ENCODE measurements around the gene TP53I11.

Gene TP53I11

DNA sequence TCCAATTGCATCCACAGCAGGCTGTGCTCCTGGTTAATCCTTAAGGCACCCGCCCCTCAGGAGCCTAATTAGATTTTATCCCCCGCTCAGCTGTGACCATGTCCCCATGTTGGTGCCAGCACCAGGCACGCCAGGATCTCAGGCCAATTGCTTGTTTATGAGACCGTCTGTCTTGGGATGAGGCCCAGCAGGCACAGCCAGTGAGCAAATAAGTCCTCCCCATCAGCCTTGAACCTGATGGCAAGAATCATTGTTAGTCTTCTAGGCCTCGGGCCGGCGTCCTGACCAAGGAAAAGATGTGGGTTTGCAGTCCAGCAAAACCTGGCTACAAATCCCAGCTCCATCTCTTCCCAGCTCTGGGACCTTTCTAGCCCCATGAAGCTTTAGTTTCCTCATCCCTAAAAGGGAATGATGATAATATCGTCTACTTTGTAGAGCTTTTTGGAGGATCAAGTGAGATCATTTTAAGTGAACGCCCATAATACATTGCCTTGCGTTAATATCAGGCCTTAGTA lies 57.3 kb downstream of the TP53I11 start:
- Histone ChIP-seq H3K27ac (ENCODE audit: low read length, poor library complexity, severe bottlenecking) (no peak overlapping the region), H3K27me3 (ENCODE audit: control insufficient read depth in 1 of 2, insufficient read depth in 1 of 2, low read length in 2 of 2) (peaks cover 64 to 79% of the 10 kb centered on the region in 2 experiments), H3K4me2 (ENCODE audit: low read length, poor library complexity, severe bottlenecking) (no peak overlapping the region), H4K8ac (ENCODE audit: low read length) (no peak overlapping the region), H3K9me3 (ENCODE audit: control insufficient read depth, low read length) (peaks cover 3% of the 10 kb centered on the region), H3K18ac (ENCODE audit: low read depth in 1 of 2, low read length in 2 of 2) (no peak overlapping the region), H2AK5ac (ENCODE audit: low read length, severe bottlenecking) (no peak overlapping the region), H2BK15ac (ENCODE audit: low read depth, poor library complexity, severe bottlenecking) (no peak overlapping the region), H3K36me3 (ENCODE audit: control insufficient read depth in 1 of 2, insufficient read depth in 2 of 2, low read depth in 1 of 2, low read length in 2 of 2) (no peaks in the 10 kb centered on the region), H2AFZ (ENCODE audit: low read depth, low read length) (no peak overlapping the region), H3K23ac (ENCODE audit: low read length in 2 of 2) (no peak overlapping the region), H3K4ac (ENCODE audit: low read depth in 1 of 2, low read length in 2 of 2) (no peak overlapping the region), H2BK5ac (ENCODE audit: low read depth, low read length, poor library complexity, severe bottlenecking) (no peak overlapping the region), H3K4me1 (ENCODE audit: control insufficient read depth, insufficient read depth, low read depth, low read length) (peaks cover 3% of the 10 kb centered on the region), H3K4me3 (ENCODE audit: insufficient read depth in 1 of 2, low read depth in 1 of 2, low read length in 2 of 2) (no peak overlapping the region), H2BK120ac (ENCODE audit: low read depth, low read length) (no peak overlapping the region), H3K14ac (ENCODE audit: low read length in 2 of 2) (no peak overlapping the region), H2BK12ac (ENCODE audit: low read length in 2 of 2) (no peak overlapping the region), H3K9ac (ENCODE audit: low read length) (peak overlapping the region; percentile 3), H3K79me1 (replicated peaks; ENCODE audit: low read length, poor library complexity, severe bottlenecking) (no peaks in the 10 kb centered on the region), H4K91ac (ENCODE audit: low read length) (no peak overlapping the region)
- WGBS = 78% methylated on average over 10 of the region's 10 CpGs
- no peak for DNase-seq

DNA sequence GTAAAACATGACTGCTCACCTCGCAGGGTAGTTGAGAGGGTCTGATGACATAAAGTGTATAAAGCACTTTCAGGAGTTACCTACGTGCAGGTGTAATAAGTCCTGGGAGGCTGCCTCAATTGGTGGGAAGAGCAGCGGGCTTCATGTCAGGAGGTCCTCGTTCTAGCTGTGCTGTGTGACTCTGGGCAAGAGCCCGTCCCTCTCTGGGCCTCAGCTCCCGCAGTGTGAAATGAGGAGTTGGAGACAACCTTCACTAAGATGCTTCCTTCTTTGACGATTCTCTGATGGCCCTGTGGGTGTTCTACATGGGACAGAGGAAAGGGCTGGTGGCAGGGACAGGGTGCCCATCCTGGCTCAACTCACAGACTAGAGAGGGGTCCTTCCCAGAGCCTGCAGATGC lies 57.8 kb downstream of the TP53I11 start:
- WGBS = 88% methylated on average over 7 of the region's 7 CpGs
- H3K36me3 ChIP-seq (ENCODE audit: control insufficient read depth in 1 of 2, insufficient read depth in 2 of 2, low read depth in 1 of 2, low read length in 2 of 2) = no peaks in the 10 kb centered on the region
- H4K91ac ChIP-seq (ENCODE audit: low read length) = no peak overlapping the region
- no peak overlapping the region for H3K23ac ChIP-seq (ENCODE audit: low read length in 2 of 2)
- H3K4me1 ChIP-seq (ENCODE audit: control insufficient read depth, insufficient read depth, low read depth, low read length) = peaks cover 3% of the 10 kb centered on the region
- no peak overlapping the region for H3K18ac ChIP-seq (ENCODE audit: low read depth in 1 of 2, low read length in 2 of 2)
- H2AFZ ChIP-seq (ENCODE audit: low read depth, low read length) = no peak overlapping the region
- DNase-seq = no peak
- H3K79me1 ChIP-seq (replicated peaks; ENCODE audit: low read length, poor library complexity, severe bottlenecking) = no peaks in the 10 kb centered on the region
- no peak overlapping the region for H2BK15ac ChIP-seq (ENCODE audit: low read depth, poor library complexity, severe bottlenecking)
- no peak overlapping the region for H3K9ac ChIP-seq (ENCODE audit: low read length)
- no peak overlapping the region for H3K4me3 ChIP-seq (ENCODE audit: insufficient read depth in 1 of 2, low read depth in 1 of 2, low read length in 2 of 2)
- no peak overlapping the region for H3K27ac ChIP-seq (ENCODE audit: low read length, poor library complexity, severe bottlenecking)
- H3K9me3 ChIP-seq (ENCODE audit: control insufficient read depth, low read length) = no peaks in the 10 kb centered on the region
- H3K14ac ChIP-seq (ENCODE audit: low read length in 2 of 2) = no peak overlapping the region
- H2BK12ac ChIP-seq (ENCODE audit: low read length in 2 of 2) = no peak overlapping the region
- no peak overlapping the region for H3K4me2 ChIP-seq (ENCODE audit: low read length, poor library complexity, severe bottlenecking)
- peaks cover 60 to 75% of the 10 kb centered on the region in 2 experiments for H3K27me3 ChIP-seq (ENCODE audit: control insufficient read depth in 1 of 2, insufficient read depth in 1 of 2, low read length in 2 of 2)
- H2BK5ac ChIP-seq (ENCODE audit: low read depth, low read length, poor library complexity, severe bottlenecking) = no peak overlapping the region
- no peak overlapping the region for H4K8ac ChIP-seq (ENCODE audit: low read length)
- no peak overlapping the region for H3K4ac ChIP-seq (ENCODE audit: low read depth in 1 of 2, low read length in 2 of 2)
- H2BK120ac ChIP-seq (ENCODE audit: low read depth, low read length) = no peak overlapping the region
- H2AK5ac ChIP-seq (ENCODE audit: low read length, severe bottlenecking) = no peak overlapping the region

- Histone ChIP-seq H3K4me3 (ENCODE audit: insufficient read depth in 1 of 2, low read depth in 1 of 2, low read length in 2 of 2) (no peak overlapping the region), H2BK120ac (ENCODE audit: low read depth, low read length) (no peak overlapping the region), H4K91ac (ENCODE audit: low read length) (no peak overlapping the region), H3K27me3 (ENCODE audit: control insufficient read depth in 1 of 2, insufficient read depth in 1 of 2, low read length in 2 of 2) (peaks cover 48 to 51% of the 10 kb centered on the region in 2 experiments), H3K9ac (ENCODE audit: low read length) (no peak overlapping the region), H3K79me1 (replicated peaks; ENCODE audit: low read length, poor library complexity, severe bottlenecking) (no peaks in the 10 kb centered on the region), H2BK5ac (ENCODE audit: low read depth, low read length, poor library complexity, severe bottlenecking) (no peak overlapping the region), H3K23ac (ENCODE audit: low read length in 2 of 2) (no peak overlapping the region), H2BK12ac (ENCODE audit: low read length in 2 of 2) (no peak overlapping the region), H2AK5ac (ENCODE audit: low read length, severe bottlenecking) (no peak overlapping the region), H3K4me1 (ENCODE audit: control insufficient read depth, insufficient read depth, low read depth, low read length) (peaks cover 3% of the 10 kb centered on the region), H3K27ac (ENCODE audit: low read length, poor library complexity, severe bottlenecking) (no peak overlapping the region), H3K18ac (ENCODE audit: low read depth in 1 of 2, low read length in 2 of 2) (no peak overlapping the region), H2BK15ac (ENCODE audit: low read depth, poor library complexity, severe bottlenecking) (peak overlapping the region; percentile 8), H3K9me3 (ENCODE audit: control insufficient read depth, low read length) (no peaks in the 10 kb centered on the region), H3K14ac (ENCODE audit: low read length in 2 of 2) (no peak overlapping the region), H2AFZ (ENCODE audit: low read depth, low read length) (no peak overlapping the region), H3K36me3 (ENCODE audit: control insufficient read depth in 1 of 2, insufficient read depth in 2 of 2, low read depth in 1 of 2, low read length in 2 of 2) (no peaks in the 10 kb centered on the region), H3K4ac (ENCODE audit: low read depth in 1 of 2, low read length in 2 of 2) (no peak overlapping the region), H3K4me2 (ENCODE audit: low read length, poor library complexity, severe bottlenecking) (no peak overlapping the region), H4K8ac (ENCODE audit: low read length) (no peak overlapping the region)
- DNase-seq = no peak
- WGBS = 97% methylated on average over 1 of the region's 1 CpG
These were observed 61.4 kb downstream of the TP53I11 start for GRCh38 chr11:44889266-44889665.

DNA sequence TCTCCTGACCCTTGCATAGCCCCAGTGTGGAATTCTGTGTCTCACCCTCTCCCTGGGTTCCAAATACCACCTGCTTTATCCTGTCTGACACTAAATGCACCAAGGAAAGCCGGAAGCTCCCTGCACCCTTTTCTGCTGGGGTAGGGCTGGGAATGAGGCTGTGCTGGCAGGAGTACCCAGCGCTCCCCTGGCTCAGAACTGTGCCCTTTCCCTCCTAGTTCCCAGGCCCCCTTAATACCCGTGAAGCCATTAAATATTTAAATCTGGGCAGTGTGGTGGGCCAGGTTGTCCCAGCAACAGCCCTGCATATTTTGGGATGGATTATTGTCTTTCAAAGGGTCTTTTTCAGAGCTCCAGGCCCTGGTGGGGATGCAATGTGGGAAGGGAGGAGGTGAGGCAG lies 63.0 kb downstream of the TP53I11 start:
- no peak overlapping the region for H2BK5ac ChIP-seq (ENCODE audit: low read depth, low read length, poor library complexity, severe bottlenecking)
- no peak overlapping the region for H2BK12ac ChIP-seq (ENCODE audit: low read length in 2 of 2)
- H3K14ac ChIP-seq (ENCODE audit: low read length in 2 of 2) = no peak overlapping the region
- H3K4ac ChIP-seq (ENCODE audit: low read depth in 1 of 2, low read length in 2 of 2) = no peak overlapping the region
- H3K36me3 ChIP-seq (ENCODE audit: control insufficient read depth in 1 of 2, insufficient read depth in 2 of 2, low read depth in 1 of 2, low read length in 2 of 2) = no peaks in the 10 kb centered on the region
- H3K4me2 ChIP-seq (ENCODE audit: low read length, poor library complexity, severe bottlenecking) = no peak overlapping the region
- DNase-seq = no peak
- peaks cover 49 to 53% of the 10 kb centered on the region in 2 experiments for H3K27me3 ChIP-seq (ENCODE audit: control insufficient read depth in 1 of 2, insufficient read depth in 1 of 2, low read length in 2 of 2)
- no peak overlapping the region for H3K4me3 ChIP-seq (ENCODE audit: insufficient read depth in 1 of 2, low read depth in 1 of 2, low read length in 2 of 2)
- no peak overlapping the region for H3K27ac ChIP-seq (ENCODE audit: low read length, poor library complexity, severe bottlenecking)
- peaks cover 3% of the 10 kb centered on the region for H3K4me1 ChIP-seq (ENCODE audit: control insufficient read depth, insufficient read depth, low read depth, low read length)
- no peak overlapping the region for H2AK5ac ChIP-seq (ENCODE audit: low read length, severe bottlenecking)
- H2BK120ac ChIP-seq (ENCODE audit: low read depth, low read length) = no peak overlapping the region
- no peaks in the 10 kb centered on the region for H3K79me1 ChIP-seq (replicated peaks; ENCODE audit: low read length, poor library complexity, severe bottlenecking)
- H3K9me3 ChIP-seq (ENCODE audit: control insufficient read depth, low read length) = no peaks in the 10 kb centered on the region
- no peak overlapping the region for H2AFZ ChIP-seq (ENCODE audit: low read depth, low read length)
- 77% methylated on average over 3 of the region's 3 CpGs for WGBS
- H4K8ac ChIP-seq (ENCODE audit: low read length) = no peak overlapping the region
- H3K9ac ChIP-seq (ENCODE audit: low read length) = no peak overlapping the region
- H3K18ac ChIP-seq (ENCODE audit: low read depth in 1 of 2, low read length in 2 of 2) = no peak overlapping the region
- H3K23ac ChIP-seq (ENCODE audit: low read length in 2 of 2) = no peak overlapping the region
- H4K91ac ChIP-seq (ENCODE audit: low read length) = no peak overlapping the region
- H2BK15ac ChIP-seq (ENCODE audit: low read depth, poor library complexity, severe bottlenecking) = no peak overlapping the region
